ENCODE measurements around the gene FAM181B.
A peak's percentile ranks its signal among the peaks of the same experiment; 100 is the strongest.

Gene FAM181B

DNA sequence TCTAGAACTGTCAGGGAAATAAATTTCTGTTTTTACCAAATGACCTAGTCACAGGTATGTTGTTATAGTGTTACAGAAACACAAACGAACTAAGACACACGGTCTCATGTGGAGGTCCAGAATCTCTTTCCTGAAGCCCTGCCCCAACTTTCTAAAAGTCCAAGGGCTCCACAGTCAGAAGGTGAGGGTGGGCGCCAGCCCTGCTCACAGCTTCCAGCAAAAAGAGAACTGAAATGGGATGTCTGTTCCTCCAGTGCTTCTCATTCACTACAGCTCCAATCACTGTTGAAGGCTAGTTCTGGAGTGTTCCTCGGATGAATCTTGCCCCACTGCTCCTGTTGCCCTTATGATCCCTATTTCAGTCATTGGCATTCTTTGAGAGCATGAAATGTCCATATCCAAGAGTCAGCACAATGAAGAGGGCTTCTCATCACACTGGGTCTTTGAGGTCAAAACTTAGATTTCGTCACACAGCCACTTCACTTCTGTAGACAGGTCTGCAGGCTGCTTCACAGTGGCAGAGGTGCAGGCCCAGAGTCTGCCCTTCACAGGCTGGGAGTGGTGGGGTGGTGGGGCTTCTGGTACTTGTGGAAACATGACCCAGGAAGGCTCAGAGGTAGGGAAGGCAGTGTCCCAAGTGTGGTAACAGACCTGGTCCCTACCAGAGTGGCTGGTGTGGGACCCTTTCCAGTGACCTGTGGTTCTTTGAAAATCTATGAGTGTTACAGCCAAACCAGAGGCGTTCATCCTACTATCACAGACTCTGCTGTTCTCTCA, 34.9 kb downstream of the FAM181B start:
- TF ChIP-seq, protein P1, sequence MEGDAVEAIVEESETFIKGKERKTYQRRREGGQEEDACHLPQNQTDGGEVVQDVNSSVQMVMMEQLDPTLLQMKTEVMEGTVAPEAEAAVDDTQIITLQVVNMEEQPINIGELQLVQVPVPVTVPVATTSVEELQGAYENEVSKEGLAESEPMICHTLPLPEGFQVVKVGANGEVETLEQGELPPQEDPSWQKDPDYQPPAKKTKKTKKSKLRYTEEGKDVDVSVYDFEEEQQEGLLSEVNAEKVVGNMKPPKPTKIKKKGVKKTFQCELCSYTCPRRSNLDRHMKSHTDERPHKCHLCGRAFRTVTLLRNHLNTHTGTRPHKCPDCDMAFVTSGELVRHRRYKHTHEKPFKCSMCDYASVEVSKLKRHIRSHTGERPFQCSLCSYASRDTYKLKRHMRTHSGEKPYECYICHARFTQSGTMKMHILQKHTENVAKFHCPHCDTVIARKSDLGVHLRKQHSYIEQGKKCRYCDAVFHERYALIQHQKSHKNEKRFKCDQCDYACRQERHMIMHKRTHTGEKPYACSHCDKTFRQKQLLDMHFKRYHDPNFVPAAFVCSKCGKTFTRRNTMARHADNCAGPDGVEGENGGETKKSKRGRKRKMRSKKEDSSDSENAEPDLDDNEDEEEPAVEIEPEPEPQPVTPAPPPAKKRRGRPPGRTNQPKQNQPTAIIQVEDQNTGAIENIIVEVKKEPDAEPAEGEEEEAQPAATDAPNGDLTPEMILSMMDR (IDR thresholded peaks at IDR 0.05) = no peak

DNA sequence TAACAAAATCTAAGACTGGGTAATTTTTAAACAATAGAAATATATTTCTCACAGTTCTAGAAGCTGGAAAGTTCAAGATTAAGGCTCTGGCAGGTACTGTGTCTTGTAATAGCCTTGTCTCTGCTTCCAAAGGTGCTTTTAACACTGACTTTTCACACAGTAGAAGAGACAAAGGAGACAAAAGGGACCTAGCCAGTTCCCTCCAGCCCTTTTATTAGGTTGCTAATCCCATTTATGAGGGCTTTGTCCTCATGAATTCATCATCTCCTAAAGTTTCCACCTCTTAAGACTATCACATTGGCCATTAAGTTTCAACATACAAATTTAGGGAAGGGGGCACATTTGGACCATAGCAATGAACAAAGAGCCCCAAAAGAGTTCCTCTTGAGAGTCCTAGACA, 40.7 kb downstream of the FAM181B start:
- TF ChIP-seq, protein P1 (IDR thresholded peaks at IDR 0.05) = no peak

DNA sequence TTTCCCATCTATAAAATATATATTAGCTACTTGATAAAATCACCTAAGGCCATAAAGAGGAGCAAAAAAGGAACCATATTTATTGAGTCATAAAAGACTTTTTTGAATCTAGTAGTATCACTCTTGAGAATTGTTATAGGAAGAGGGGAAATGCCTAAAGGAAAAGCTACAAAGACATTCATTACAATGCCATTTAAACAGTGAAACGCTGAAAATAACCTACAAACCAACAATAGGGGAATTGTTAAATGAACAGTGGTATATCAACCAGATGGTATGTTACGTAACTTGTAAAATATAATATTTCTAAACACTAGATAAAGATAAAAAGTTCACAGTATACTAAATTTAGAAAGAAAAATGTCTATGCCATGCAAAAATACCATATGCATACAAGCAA, 47.5 kb downstream of the FAM181B start:
- TF ChIP-seq, protein P1 (IDR thresholded peaks at IDR 0.05) = no peak

DNA sequence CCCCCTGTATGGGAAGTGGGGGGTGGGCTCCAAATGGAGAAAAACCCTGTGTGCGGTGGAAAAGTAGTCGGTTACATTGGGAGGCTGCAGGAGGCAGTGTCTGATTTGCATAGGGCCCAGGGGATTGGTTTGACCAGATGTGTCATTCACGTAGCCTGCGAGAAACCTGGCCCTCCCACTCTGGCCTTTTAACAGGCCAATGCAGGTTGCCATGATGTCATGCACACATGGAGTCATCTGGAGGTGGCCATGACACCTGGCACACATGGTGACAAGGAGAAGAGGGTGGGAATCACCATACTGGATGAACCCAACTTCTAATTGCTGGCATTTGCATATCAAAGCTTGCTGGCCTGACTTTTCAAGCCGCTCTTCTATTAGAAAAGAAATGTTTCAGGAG, 50.6 kb downstream of the FAM181B start:
- TF ChIP-seq, protein P1 (IDR thresholded peaks at IDR 0.05) = no peak

DNA sequence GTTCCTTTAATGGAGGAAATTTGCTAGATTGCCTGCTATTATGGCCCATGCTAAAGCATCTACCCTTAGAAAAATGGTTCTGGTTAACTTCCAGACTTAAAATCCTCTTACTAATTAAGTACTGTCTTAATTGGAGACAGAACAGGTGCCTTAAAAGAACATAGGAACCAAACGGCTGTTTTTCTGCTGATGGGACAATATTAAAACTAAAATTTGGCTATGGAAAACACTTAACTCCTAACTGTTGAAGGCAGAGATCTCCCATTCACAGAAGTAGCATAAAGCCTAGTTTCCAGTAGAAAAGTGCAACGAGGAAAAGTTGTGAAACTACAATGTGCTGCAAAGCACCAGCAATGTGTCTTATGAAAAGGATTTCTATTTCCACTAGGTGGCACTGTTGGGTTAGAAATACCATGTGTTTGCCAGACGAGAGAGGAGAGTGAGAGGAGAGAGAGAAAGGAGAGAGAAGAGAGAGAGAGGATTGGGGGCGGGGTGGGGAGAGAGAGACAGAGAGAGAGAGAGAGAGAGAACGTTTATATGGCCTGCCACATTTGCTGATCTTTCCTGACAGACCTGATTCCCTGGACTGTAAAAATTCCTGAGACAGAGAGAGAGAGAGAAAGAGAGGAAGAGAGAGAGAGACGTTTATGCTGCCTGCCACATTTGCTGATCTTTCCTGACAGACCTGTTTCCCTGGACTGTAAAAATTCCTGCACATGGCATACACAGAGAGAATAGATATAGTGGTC, 51.5 kb downstream of the FAM181B start:
- TF ChIP-seq, protein P1 (IDR thresholded peaks at IDR 0.05) = peak; percentile 74

DNA sequence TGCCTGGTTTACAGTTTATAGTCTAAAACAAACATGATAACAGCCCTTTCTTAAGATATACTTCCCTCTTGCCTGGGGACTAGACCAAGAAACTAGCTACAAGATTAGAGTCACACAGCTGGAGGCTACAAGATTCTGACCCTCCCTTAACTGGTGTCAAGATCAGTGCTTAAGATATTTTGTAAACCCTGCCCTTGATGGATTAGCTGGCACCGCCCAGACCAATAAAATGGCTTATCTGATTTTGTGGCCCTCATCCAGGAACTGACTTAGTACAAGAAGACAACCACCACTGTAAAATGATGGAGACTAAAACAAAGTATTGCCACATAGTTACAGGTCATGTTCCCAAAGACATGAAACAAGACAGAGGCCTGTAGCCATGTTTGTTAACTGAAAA, 53.4 kb downstream of the FAM181B start:
- TF ChIP-seq, protein P1 (IDR thresholded peaks at IDR 0.05) = no peak
